VCaP (cell line): ENCODE data around the gene MAGOH.

ENCODE experiments used
- H3K27ac ChIP-seq: fragments of 450-650 bp; 2 replicates; pipeline ENCODE4 v1.5.1; 2017
- TF ChIP-seq, protein P1 (sequence below): fragments of 450-650 bp; conservative IDR thresholded peaks from 2 replicates; pipeline ENCODE4 v1.5.1; 2017; ENCODE audit warnings: mild to moderate bottlenecking, moderate library complexity

Gene MAGOH

DNA sequence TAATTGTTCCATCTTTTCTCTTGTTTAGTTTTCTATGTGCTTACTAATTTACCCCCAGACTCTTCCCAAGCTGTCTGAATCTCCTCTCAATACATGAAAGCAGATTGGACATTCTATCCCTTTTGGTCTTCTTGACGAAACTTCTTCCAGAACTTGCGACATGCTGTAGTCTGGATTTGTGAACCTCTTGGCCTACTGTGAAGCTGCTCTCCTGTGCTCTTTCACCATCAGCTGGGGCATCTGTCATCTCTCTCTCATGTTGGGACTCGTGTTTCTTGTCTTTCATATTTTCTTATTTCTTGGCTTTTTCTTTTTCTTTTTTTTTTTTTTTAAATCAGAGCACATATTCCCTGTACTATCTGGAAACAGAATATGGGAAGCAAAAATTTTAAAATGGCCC is 34.9 kb downstream of the MAGOH start:
- no peak overlapping the region for H3K27ac ChIP-seq
- TF ChIP-seq, protein P1, sequence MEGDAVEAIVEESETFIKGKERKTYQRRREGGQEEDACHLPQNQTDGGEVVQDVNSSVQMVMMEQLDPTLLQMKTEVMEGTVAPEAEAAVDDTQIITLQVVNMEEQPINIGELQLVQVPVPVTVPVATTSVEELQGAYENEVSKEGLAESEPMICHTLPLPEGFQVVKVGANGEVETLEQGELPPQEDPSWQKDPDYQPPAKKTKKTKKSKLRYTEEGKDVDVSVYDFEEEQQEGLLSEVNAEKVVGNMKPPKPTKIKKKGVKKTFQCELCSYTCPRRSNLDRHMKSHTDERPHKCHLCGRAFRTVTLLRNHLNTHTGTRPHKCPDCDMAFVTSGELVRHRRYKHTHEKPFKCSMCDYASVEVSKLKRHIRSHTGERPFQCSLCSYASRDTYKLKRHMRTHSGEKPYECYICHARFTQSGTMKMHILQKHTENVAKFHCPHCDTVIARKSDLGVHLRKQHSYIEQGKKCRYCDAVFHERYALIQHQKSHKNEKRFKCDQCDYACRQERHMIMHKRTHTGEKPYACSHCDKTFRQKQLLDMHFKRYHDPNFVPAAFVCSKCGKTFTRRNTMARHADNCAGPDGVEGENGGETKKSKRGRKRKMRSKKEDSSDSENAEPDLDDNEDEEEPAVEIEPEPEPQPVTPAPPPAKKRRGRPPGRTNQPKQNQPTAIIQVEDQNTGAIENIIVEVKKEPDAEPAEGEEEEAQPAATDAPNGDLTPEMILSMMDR: no peak

DNA sequence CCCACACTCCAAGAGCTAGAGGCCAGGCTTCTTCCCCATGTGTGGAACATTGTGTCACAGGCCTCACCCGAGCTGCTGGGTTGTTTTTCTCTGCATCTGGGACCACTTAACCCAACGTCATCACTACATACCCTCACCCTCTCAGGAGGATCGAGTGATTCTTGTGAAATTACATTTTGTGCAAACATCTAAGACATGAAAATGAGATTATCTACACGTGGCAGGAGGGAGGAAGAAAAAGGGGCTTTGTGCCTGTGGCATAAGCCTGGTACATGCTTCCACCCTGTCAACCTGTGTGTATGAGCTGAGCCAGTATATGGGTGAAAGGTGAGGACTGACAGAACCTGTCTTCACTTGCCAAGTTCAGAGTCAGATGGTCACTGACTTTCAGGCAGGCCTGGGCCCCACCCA is 40.1 kb downstream of the MAGOH start:
- no peak overlapping the region for H3K27ac ChIP-seq
- TF ChIP-seq, protein P1: no peak

DNA sequence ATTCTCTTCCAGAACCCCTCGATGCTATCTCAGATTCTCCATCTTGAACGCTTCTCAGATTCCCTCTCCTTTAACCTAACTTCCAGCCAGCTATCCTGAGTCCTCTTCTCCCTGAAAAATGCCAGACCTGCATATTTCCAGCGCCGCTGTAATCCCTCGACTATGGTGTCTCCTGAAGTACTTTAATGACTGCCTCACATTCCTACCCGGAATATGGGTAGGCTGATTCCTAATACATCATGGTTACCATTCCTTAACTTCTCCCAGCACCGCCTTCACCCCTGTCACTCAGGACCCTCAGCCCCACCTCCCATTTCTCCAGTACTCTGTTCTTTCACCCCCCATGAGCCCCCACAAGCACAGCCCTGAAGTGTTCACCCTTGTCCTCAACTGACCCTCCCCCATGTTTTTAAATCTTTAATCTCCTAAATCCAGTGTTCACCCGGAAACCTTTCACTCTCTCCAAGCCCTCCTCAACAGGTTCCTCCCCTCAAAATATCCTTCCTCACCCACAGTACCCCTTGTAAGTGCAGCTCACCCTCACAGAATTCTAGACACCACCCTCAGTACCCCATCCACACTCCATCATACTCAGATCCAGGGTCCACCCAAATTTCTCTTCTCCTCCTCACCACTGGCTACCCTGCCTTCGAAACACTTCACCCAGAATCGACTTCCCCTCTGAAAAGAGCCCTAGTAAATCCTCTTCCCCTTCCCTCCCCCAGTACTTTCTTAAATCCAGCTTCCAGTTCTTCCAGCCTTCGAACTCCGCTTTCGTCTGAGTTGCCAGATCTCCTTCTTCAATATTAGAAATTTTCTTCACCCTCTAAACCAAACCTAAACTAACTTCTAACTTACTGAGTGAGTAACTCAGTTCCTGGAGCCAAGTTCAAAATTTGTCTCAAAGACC is 40.8 kb downstream of the MAGOH start:
- H3K27ac ChIP-seq: peak overlapping the region; percentile 89
- TF ChIP-seq, protein P1: no peak

DNA sequence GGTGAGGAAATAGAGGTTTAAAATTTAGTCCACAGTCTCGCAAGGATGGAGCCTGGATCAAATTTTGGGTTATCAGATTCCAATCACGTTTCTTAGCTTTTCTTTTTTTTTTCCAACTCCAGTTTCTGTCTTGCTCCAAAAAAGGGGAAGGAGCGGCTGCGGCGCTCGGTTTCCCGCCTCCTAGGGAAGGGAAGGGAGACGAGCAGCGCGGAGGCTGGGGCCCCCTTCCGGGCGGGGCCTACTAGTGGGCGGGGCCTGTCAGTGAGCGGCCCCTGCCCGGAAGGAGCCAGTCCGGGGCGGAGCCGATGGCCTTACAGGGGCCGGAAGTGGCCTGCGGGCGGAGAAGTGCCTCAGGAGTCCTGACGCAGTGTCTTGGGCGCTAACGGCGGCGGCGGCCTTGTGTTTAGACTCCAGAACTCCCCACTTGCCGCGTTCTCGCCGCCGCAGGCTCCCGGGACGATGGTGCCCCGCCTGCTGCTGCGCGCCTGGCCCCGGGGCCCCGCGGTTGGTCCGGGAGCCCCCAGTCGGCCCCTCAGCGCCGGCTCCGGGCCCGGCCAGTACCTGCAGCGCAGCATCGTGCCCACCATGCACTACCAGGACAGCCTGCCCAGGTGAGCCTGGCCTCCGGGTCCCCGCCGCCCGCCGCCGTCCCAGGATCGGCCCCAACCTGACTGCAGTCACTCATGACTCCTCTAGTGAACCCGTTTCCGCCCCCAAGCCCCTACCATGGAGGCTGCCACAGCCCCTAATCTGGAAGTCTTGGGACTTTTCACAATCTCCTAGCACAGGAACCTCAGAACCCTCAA is 41.6 kb downstream of the MAGOH start, which contains the start of gene CPT2:
CPT2 (plus strand) TSS at position 340 of the 806 bp plus-strand sequence; CDS start at position 460, 120 bp downstream.
- TF ChIP-seq, protein P1: no peak

DNA sequence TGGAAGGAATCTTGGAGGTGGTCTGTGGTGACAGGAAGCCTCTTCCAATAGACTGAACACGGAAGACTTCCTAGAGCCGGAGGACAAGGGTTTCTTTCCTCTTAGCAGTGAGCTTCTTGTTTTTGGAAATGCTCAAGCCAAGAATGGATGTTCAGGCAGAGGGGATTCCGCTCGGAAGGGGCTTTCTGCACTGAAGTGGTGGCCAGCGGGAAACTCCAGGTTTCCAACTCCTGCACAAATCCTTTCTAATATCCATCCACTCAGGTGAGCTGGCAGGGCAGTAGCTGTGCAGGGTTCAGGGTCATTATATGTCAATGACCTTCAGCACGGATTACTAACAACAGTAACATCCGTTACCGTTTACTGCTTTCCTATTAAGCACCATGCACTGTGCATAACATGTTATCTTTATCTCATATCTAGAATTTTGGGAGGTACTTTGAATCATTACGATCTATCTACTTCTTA is 42.3 kb downstream of the MAGOH start:
- peak overlapping the region; percentile 89 for H3K27ac ChIP-seq
- TF ChIP-seq, protein P1: no peak

More for the DNA sequence above, 41.6 kb downstream of the MAGOH start, which contains the start of gene CPT2:
- peak within 1 kb of the TSS; percentile 89 for H3K27ac ChIP-seq

DNA sequence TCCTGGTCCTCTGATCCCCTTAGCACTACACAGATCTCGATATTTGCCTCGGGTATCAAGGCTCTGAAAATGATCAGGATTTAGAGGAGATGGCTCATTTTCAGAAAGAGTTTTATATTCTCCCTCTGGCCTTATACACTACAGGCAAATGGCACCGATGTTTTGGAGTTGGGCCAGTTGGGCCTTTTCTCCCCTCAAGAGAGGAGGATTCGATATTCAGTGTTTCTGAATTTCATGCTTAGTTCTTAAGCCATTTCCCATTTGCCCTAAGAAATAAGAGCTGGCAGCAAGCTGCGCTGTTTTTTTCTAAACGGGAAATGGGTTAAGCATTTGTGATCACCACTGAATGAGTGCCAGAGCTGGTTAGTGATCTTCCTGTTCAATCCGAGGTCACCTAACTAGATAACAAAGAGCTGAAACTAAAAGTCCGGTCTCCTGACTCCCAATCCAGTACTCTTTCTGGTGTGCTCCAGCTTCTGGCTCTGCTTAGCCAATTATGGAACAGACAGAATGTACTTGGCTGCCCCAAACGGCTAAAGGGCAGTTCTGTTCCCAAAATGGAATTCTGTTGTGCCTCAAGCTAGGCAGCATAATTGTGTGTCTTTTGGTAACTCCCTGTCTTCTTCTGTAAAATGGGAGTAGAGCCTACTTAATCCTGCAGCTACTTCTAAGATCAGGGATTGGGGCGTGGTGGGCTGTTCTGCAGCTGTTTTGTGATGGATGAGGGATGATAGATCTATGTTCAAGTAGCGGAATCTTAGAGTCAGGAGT is 42.9 kb downstream of the MAGOH start:
- TF ChIP-seq, protein P1: no peak
- peak overlapping the region; percentile 89 for H3K27ac ChIP-seq
